Stomach (tissue), 4 donors: Measurements from ENCODE around the gene VWF.

Source experiments
- EP300 ChIP-seq: sonication (generic); formaldehyde crosslinking; IDR thresholded peaks from one replicate; pipeline ENCODE4 v1.6.1; 2017; ENCODE audit warnings: antibody characterized with exemption
- POLR2AphosphoS5 ChIP-seq, 3 donors: sonication (generic); formaldehyde crosslinking; IDR thresholded peaks; one replicate each; pipeline ENCODE4 v1.6.1; 2016; ENCODE audit warnings: antibody characterized with exemption in 3 of 3

GRCh38 chr12:5945071-5946008 lies 179.1 kb downstream of the VWF start, which contains the start of gene ANO2:
- TF ChIP-seq POLR2AphosphoS5 (IDR thresholded peaks at IDR 0.05) (no peak), EP300 (no peak)
